Tibial nerve (tissue), 4 donors: ENCODE results near the gene CAMTA1. TPM values are rescaled to one million over a fixed set of nuclear protein-coding genes. Genes with fewer than 3 reads are reported as not detected.

ENCODE experiments used
- DNase-seq, 2 donors: peaks; one replicate each; pipeline ENCODE4 v3.0.0-alpha.2; 2019; ENCODE audit warnings: low spot score in 2 of 2
- H3K27ac ChIP-seq, 4 donors: fragments of 200-600 bp; sonication (generic) in 3 of 4; one replicate each; pipeline ENCODE4 v1.5.1; 2017 to 2019; ENCODE audit warnings: mild to moderate bottlenecking in 1 of 4
- H3K27me3 ChIP-seq, 2 donors: fragments of 200-600 bp; sonication (generic) in 1 of 2; one replicate each; pipeline versions ENCODE4 v1.5.1 to v1.6.0; 2017 to 2019
- H3K36me3 ChIP-seq, 3 donors: fragments of 200-600 bp; sonication (generic); one replicate each; pipeline ENCODE4 v1.5.1; 2018 to 2019
- H3K4me1 ChIP-seq, 4 donors: fragments of 200-600 bp; sonication (generic) in 3 of 4; one replicate each; pipeline ENCODE4 v1.5.1; 2017 to 2019
- H3K4me3 ChIP-seq, 4 donors: fragments of 200-600 bp; sonication (generic) in 3 of 4; one replicate each; pipeline ENCODE4 v1.5.1; 2017 to 2019; ENCODE audit warnings: mild to moderate bottlenecking in 1 of 4, moderate library complexity in 1 of 4
- H3K9me3 ChIP-seq, 4 donors: fragments of 200-600 bp; sonication (generic) in 3 of 4; one replicate each; pipeline ENCODE4 v1.5.1; 2017 to 2019
- EP300 ChIP-seq, 2 donors: sonication (generic); formaldehyde crosslinking; IDR thresholded peaks; one replicate each; pipeline ENCODE4 v1.6.1; 2017; ENCODE audit warnings: antibody characterized with exemption in 2 of 2, mild to moderate bottlenecking in 1 of 2
- POLR2A ChIP-seq, 2 donors: fragments of 450-650 bp; IDR thresholded peaks; one replicate each; pipeline ENCODE4 v1.6.1; 2017; ENCODE audit warnings: antibody characterized with exemption in 2 of 2, mild to moderate bottlenecking in 2 of 2, moderate library complexity in 2 of 2
- WGBS, 2 donors: methylation state at CpG; one replicate each; pipeline ENCODE4 v1.1.5; 2018; 5-methylcytosine and 5-hydroxymethylcytosine counted together
- total RNA-seq, 4 donors: library from RNA; depleted of rRNA; stranded (reverse); fragments of >200 nt; gene quantifications; one replicate each; pipeline ENCODE4 v1.1.0, GENCODE V29; 2016
- TF ChIP-seq, protein P1 (sequence below), 5 experiments: fragments of 200-600 bp in 3 of 5; fragments of 450-650 bp in 2 of 5; sonication (generic) in 3 of 5; IDR thresholded peaks; one replicate each; pipeline ENCODE4 v1.5.1; 2016 to 2019; ENCODE audit warnings: antibody characterized with exemption in 5 of 5, mild to moderate bottlenecking in 3 of 5, moderate library complexity in 2 of 5

The CAMTA1 gene
- total RNA-seq, 4 donors from 2014 or later, result 41.8 to 104 (median 87.2) TPM

DNA sequence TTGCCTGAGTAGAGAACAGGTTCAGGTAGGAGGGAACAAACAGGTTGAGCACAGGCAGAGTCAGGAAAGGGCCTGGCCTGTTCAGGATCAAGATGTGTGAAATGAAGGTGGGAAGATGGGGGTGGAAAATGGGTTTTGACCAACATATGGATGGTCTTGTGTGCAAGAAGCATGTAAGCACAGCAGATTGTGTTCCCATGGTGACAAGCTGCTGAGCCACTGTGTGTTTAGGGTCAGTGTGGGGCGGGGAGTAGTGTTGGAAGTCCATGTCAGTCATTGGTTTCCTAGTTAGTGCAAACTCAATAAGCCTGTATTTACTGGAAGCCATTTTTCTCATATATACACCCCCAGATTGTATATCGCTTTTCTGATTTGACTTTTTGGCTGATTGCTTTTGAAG, 111.9 kb downstream of the CAMTA1 start:
- Histone ChIP-seq H3K27me3 (no peaks in the 10 kb centered on the region), H3K4me3 (no peak overlapping the region), H3K4me1 (no peaks in the 10 kb centered on the region), H3K36me3 (peaks cover 0 to 4% (median 0%) of the 10 kb centered on the region in 3 donors), H3K27ac (no peak overlapping the region), H3K9me3 (no peaks in the 10 kb centered on the region)
- no peak for DNase-seq
- TF ChIP-seq POLR2A (IDR thresholded peaks at IDR 0.05) (no peak), EP300 (IDR thresholded peaks at IDR 0.05) (no peak)
- TF ChIP-seq, protein P1, sequence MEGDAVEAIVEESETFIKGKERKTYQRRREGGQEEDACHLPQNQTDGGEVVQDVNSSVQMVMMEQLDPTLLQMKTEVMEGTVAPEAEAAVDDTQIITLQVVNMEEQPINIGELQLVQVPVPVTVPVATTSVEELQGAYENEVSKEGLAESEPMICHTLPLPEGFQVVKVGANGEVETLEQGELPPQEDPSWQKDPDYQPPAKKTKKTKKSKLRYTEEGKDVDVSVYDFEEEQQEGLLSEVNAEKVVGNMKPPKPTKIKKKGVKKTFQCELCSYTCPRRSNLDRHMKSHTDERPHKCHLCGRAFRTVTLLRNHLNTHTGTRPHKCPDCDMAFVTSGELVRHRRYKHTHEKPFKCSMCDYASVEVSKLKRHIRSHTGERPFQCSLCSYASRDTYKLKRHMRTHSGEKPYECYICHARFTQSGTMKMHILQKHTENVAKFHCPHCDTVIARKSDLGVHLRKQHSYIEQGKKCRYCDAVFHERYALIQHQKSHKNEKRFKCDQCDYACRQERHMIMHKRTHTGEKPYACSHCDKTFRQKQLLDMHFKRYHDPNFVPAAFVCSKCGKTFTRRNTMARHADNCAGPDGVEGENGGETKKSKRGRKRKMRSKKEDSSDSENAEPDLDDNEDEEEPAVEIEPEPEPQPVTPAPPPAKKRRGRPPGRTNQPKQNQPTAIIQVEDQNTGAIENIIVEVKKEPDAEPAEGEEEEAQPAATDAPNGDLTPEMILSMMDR (IDR thresholded peaks at IDR 0.05), result no peak
- WGBS, 2 donors, result 89 to 97% methylated on average over 2 of the region's 2 CpGs

DNA sequence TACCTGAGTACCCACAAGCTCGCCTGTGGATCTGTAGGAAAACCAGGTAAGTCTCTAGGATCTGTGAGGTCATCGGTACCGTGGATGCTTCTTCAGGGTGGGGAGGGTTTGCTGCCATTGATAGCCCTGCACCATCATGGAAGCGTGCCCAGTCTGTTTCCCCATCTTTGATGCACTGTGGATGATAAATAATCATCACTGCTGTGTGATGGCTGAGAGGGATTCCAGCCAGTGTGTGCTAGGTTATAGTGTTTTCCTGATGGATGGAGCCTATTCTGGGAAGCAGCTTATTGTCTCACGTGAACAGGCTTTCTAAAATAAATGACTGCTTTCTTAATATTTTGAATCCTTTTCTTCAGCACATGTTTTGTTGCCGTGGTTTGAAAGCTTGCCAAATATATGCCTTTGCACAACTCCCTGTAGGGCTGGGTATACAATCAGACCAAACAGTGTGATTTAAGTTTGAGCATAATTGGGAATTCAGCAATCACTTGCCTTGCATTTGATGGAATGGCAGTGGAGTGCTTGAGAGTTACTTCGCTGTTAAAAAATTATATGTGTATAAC, 113.8 kb downstream of the CAMTA1 start:
- Histone ChIP-seq H3K4me3 (no peak overlapping the region), H3K27me3 (no peaks in the 10 kb centered on the region), H3K27ac (no peak overlapping the region), H3K36me3 (no peaks in the 10 kb centered on the region), H3K9me3 (no peaks in the 10 kb centered on the region), H3K4me1 (no peaks in the 10 kb centered on the region)
- TF ChIP-seq, protein P1 (IDR thresholded peaks at IDR 0.05), result no peak
- TF ChIP-seq EP300 (IDR thresholded peaks at IDR 0.05) (no peak), POLR2A (IDR thresholded peaks at IDR 0.05) (no peak)
- DNase-seq, result no peak
- 73 to 78% methylated on average over 7 of the region's 7 CpGs for WGBS, 2 donors

DNA sequence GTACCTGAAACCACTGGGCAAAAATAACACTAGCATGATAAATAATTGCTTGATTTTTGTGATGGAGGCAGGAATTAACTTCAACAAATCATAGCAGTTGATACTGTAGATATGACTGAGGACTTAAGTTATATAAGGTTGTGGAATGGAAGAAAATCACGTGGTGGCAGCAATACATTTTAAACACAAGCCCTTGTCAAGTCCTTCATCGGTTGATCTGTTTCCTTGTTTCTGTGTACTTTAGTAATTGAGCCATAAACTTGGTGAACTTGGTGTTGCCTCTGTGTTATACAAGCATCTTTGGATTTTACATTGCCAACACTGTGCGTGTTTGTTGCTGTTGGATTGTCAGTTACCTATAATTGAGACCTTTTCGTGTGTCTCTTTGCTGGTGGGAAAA, 114.4 kb downstream of the CAMTA1 start:
- DNase-seq, result no peak
- no peak for TF ChIP-seq POLR2A (IDR thresholded peaks at IDR 0.05)
- TF ChIP-seq, protein P1 (IDR thresholded peaks at IDR 0.05), result no peak
- TF ChIP-seq EP300 (IDR thresholded peaks at IDR 0.05), result no peak
- H3K36me3 ChIP-seq, result no peaks in the 10 kb centered on the region
- no peaks in the 10 kb centered on the region for H3K27me3 ChIP-seq
- no peaks in the 10 kb centered on the region for H3K4me1 ChIP-seq
- 81 to 84% methylated on average over 4 of the region's 4 CpGs for WGBS, 2 donors
- H3K27ac ChIP-seq, result no peak overlapping the region
- no peak overlapping the region for H3K4me3 ChIP-seq
- H3K9me3 ChIP-seq, result no peaks in the 10 kb centered on the region

DNA sequence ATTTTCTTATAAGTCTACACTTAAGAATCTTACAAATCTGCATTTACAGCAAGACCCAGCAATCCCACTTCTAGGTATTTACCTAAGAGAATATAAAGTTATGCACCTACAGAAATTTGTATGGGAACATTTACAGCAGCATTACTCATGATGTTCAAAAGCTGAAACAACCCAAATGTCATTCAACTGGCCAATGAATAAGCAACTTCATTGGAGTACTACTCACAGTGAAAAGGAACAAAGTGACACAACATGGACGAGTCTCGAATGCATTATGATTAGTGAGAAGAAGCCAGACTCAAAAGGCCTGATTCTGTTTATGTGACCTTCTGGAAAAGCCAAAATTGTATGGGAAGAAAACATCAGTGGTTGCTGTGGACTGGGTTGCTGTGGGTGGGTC, 116.9 kb downstream of the CAMTA1 start:
- no peak overlapping the region for H3K27ac ChIP-seq
- no peak overlapping the region for H3K4me3 ChIP-seq
- no peak for DNase-seq
- no peaks in the 10 kb centered on the region for H3K27me3 ChIP-seq
- H3K36me3 ChIP-seq, result no peaks in the 10 kb centered on the region
- no peaks in the 10 kb centered on the region for H3K9me3 ChIP-seq
- WGBS, 2 donors, result 52 to 55% methylated on average over 2 of the region's 2 CpGs
- H3K4me1 ChIP-seq, result no peaks in the 10 kb centered on the region
- TF ChIP-seq EP300 (IDR thresholded peaks at IDR 0.05) (no peak), POLR2A (IDR thresholded peaks at IDR 0.05) (no peak)
- TF ChIP-seq, protein P1 (IDR thresholded peaks at IDR 0.05), result no peak

DNA sequence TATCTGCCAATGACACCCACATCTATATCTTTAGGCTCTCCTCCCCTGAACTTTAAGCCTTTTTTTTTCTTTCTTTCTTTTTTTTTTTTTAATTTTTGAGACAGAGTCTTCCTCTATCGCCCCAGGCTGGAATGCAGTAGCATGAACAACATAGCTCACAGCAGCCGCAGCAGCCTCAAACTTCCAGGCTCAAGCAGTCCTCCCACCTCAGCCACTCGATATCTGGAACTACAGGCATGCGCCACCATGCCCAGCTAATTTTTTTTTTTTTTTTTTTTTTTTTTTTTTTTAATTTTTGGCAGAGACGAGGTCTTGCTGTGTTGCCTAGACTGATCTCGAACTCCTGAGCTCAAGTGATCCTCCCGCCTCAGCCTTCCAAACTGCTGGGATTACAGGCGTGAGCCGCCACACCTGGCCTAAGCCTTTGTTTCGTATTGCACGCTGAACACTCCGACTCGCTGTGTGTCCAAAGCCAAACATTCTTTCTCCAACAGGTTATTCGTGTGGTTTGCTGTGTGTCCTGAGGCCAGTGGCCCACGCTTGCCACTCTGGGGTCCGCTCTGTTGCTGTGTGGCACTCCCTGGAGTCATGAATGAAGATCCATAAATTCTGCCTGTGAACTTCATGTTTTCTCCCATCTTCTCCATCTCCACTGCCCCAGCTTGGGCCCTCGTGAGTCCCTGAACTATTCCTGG, 119.4 kb downstream of the CAMTA1 start:
- no peak for DNase-seq
- Histone ChIP-seq H3K27ac (no peak overlapping the region), H3K4me1 (no peaks in the 10 kb centered on the region), H3K27me3 (no peaks in the 10 kb centered on the region), H3K4me3 (no peak overlapping the region), H3K9me3 (no peaks in the 10 kb centered on the region), H3K36me3 (no peaks in the 10 kb centered on the region)
- WGBS, 2 donors, result 82 to 85% methylated on average over 15 to 17 of the region's 17 CpGs
- no peak for TF ChIP-seq POLR2A (IDR thresholded peaks at IDR 0.05)
- no peak for TF ChIP-seq EP300 (IDR thresholded peaks at IDR 0.05)
- TF ChIP-seq, protein P1 (IDR thresholded peaks at IDR 0.05), result no peak
